ACC112 (cell line): ENCODE measurements around the gene SMCHD1.

Experiments used
- H2AFZ ChIP-seq: fragments of 200-600 bp; sonication (generic); one replicate; pipeline ENCODE4 v1.6.0; 2017; ENCODE audit warnings: antibody characterized with exemption, low read length; ENCODE audit not compliant: unreplicated experiment
- H3K27ac ChIP-seq: fragments of 200-600 bp; sonication (generic); 2 replicates; pipeline ENCODE4 v1.5.1; 2014; ENCODE audit warnings: low read depth, mild to moderate bottlenecking, antibody characterized with exemption, low read length, moderate library complexity
- H3K27me3 ChIP-seq: fragments of 200-600 bp; sonication (generic); 2 replicates; pipeline ENCODE4 v1.6.1; 2014; ENCODE audit warnings: mild to moderate bottlenecking, antibody characterized with exemption, low read length, moderate library complexity, mixed read lengths; ENCODE audit not compliant: insufficient read depth
- H3K36me3 ChIP-seq: fragments of 200-600 bp; sonication (generic); 2 replicates; pipeline ENCODE4 v1.6.1; 2016; ENCODE audit warnings: mild to moderate bottlenecking, antibody characterized with exemption, low read length, moderate library complexity, mixed read lengths; ENCODE audit not compliant: insufficient read depth
- H3K4me1 ChIP-seq: fragments of 200-600 bp; sonication (generic); one replicate; pipeline ENCODE4 v1.6.1; 2016; ENCODE audit warnings: low read length, mixed read lengths; ENCODE audit not compliant: insufficient read depth, unreplicated experiment, control insufficient read depth
- H3K4me3 ChIP-seq: fragments of 200-600 bp; sonication (generic); 2 replicates; pipeline ENCODE4 v1.5.1; 2014; ENCODE audit warnings: mild to moderate bottlenecking, low read depth, low read length
- H3K79me2 ChIP-seq: fragments of 200-600 bp; sonication (generic); one replicate; pipeline ENCODE4 v1.6.0; 2016; ENCODE audit warnings: low read length; ENCODE audit not compliant: control insufficient read depth, unreplicated experiment, insufficient read depth

Gene SMCHD1

DNA sequence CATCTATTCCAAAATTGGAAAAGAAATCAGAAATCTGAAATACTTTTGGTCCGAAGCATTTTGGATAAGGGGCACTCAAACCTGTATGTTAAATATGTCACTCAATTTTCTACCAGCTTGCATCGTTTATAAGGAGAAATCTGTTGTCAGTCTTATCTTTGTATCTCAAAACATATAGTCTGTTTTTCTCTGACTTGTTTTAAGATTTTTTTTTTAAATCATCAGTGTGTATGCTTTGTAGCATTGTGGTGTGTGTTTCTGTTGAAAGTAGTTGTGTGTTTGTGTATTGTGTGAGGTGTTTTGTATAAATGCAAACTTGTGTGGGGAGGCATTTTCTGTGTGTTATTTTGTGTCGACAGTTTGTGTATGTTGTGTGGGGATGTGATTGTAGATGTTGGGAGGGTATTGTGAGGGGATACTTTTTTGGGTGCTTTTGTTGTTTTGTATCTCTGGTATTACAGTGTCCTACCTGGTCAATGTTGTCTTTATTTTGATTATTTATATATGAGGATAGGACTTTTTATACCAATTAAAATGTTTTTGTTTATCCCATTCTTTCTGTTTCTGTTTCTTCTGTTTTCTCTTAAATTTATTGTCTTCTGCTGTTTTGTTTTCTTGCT is 30.9 kb downstream of the SMCHD1 start:
- peaks cover 44% of the 10 kb centered on the region for H3K79me2 ChIP-seq
- no peak overlapping the region for H2AFZ ChIP-seq
- no peak overlapping the region for H3K27ac ChIP-seq
- H3K4me3 ChIP-seq, result no peak overlapping the region
- H3K36me3 ChIP-seq, result peaks cover 45% of the 10 kb centered on the region
- H3K4me1 ChIP-seq, result no peaks in the 10 kb centered on the region
- no peaks in the 10 kb centered on the region for H3K27me3 ChIP-seq

GRCh38 chr18:2687390-2688001 is 32.0 kb downstream of the SMCHD1 start:
- peaks cover 39% of the 10 kb centered on the region for H3K79me2 ChIP-seq

DNA sequence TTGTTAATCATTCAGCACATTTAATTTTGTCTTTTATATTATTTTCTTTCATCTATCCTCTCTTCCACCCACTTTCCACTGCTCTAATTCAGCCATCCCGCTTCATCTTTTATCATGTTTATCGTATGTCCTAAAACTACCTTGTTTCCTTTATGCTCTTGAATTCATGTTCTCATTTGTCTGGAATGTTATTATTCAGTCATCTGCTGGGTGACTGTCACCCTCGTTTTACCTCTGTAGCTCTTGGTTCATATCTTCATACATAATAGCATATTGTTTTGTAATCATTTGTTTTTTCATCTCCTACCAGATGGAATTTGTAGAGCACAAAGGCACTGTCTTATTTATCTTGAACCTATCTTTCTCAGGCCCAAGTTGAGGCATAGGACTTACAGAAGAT is 37.0 kb downstream of the SMCHD1 start:
- H3K36me3 ChIP-seq, result peaks cover 52% of the 10 kb centered on the region
- no peak overlapping the region for H2AFZ ChIP-seq
- H3K79me2 ChIP-seq, result peaks cover 5% of the 10 kb centered on the region
- H3K4me3 ChIP-seq, result no peak overlapping the region
- H3K27me3 ChIP-seq, result no peaks in the 10 kb centered on the region
- H3K27ac ChIP-seq, result no peak overlapping the region
- H3K4me1 ChIP-seq, result no peaks in the 10 kb centered on the region

More at GRCh38 chr18:2687390-2688001, 32.0 kb downstream of the SMCHD1 start:
- H3K4me3 ChIP-seq, result no peak overlapping the region
- no peaks in the 10 kb centered on the region for H3K4me1 ChIP-seq
- peaks cover 51% of the 10 kb centered on the region for H3K36me3 ChIP-seq
- no peak overlapping the region for H2AFZ ChIP-seq
- no peak overlapping the region for H3K27ac ChIP-seq
- H3K27me3 ChIP-seq, result no peaks in the 10 kb centered on the region

- Histone ChIP-seq H2AFZ (no peak overlapping the region), H3K79me2 (no peaks in the 10 kb centered on the region), H3K27me3 (no peaks in the 10 kb centered on the region), H3K4me3 (no peak overlapping the region), H3K36me3 (peaks cover 55% of the 10 kb centered on the region), H3K4me1 (no peaks in the 10 kb centered on the region), H3K27ac (no peak overlapping the region)
These were observed 41.7 kb downstream of the SMCHD1 start for GRCh38 chr18:2697184-2697583.

- no peaks in the 10 kb centered on the region for H3K79me2 ChIP-seq
- peaks cover 53% of the 10 kb centered on the region for H3K36me3 ChIP-seq
- no peaks in the 10 kb centered on the region for H3K4me1 ChIP-seq
- no peaks in the 10 kb centered on the region for H3K27me3 ChIP-seq
- H2AFZ ChIP-seq, result no peak overlapping the region
- H3K4me3 ChIP-seq, result no peak overlapping the region
- H3K27ac ChIP-seq, result no peak overlapping the region
These were observed 43.5 kb downstream of the SMCHD1 start for GRCh38 chr18:2699001-2699400.

GRCh38 chr18:2704541-2704940 is 49.0 kb downstream of the SMCHD1 start:
- Histone ChIP-seq H3K79me2 (peaks cover 2% of the 10 kb centered on the region), H2AFZ (no peak overlapping the region), H3K36me3 (peaks cover 42% of the 10 kb centered on the region)

GRCh38 chr18:2706903-2707302 is 51.4 kb downstream of the SMCHD1 start:
- Histone ChIP-seq H3K27ac (no peak overlapping the region), H3K79me2 (peaks cover 6% of the 10 kb centered on the region), H3K27me3 (no peaks in the 10 kb centered on the region), H3K4me1 (no peaks in the 10 kb centered on the region), H3K4me3 (no peak overlapping the region), H3K36me3 (peaks cover 39% of the 10 kb centered on the region), H2AFZ (no peak overlapping the region)

More at GRCh38 chr18:2704541-2704940, 49.0 kb downstream of the SMCHD1 start:
- Histone ChIP-seq H3K27ac (no peak overlapping the region), H3K4me3 (no peak overlapping the region), H3K27me3 (no peaks in the 10 kb centered on the region), H3K4me1 (no peaks in the 10 kb centered on the region)

- no peak overlapping the region for H3K27ac ChIP-seq
- no peak overlapping the region for H3K4me3 ChIP-seq
- no peaks in the 10 kb centered on the region for H3K27me3 ChIP-seq
- H3K36me3 ChIP-seq, result peaks cover 40% of the 10 kb centered on the region
- peaks cover 6% of the 10 kb centered on the region for H3K79me2 ChIP-seq
- no peaks in the 10 kb centered on the region for H3K4me1 ChIP-seq
- no peak overlapping the region for H2AFZ ChIP-seq
These were observed 52.1 kb downstream of the SMCHD1 start for GRCh38 chr18:2707551-2708168.

DNA sequence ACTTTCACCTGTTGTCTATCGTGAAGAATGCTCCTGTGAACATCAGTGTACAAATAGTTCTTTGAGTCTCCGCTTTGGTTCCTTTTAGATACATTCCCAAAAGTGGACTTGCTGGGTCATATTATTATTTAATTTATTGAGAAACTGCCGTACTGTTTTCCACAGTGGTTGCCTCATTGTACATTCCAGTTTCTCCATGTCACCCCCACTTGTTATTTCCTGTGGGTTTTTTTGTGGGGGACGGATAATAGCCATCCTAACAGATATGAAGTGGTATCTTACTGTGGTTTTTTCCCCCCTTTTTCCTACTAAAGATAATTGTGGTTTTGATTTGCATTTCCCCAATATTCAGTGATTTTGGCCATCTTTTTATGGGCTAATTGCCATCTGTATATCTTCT is 53.8 kb downstream of the SMCHD1 start:
- Histone ChIP-seq H3K4me1 (no peaks in the 10 kb centered on the region), H3K4me3 (no peak overlapping the region), H3K27me3 (no peaks in the 10 kb centered on the region), H3K27ac (no peak overlapping the region), H3K79me2 (peaks cover 12% of the 10 kb centered on the region), H2AFZ (no peak overlapping the region), H3K36me3 (peaks cover 37% of the 10 kb centered on the region)

DNA sequence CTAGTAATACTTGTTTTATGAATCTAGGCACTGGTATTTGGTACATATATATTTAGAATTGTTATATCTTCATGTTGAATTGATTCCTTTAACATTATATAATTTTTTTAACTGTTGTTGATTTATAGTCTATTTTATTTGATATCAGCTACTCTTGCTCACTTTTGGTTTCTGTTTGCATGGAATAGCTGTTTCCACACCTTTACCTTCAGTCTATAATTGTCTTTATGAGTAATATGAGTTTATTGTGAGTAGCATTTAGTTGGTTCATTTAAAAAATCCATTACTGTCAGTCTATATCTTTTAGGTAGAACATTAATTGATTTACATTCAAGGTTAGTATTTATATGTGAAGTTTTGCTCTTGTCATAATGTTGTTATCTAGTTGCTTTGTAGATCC is 58.6 kb downstream of the SMCHD1 start:
- H3K4me3 ChIP-seq, result no peak overlapping the region
- H2AFZ ChIP-seq, result no peak overlapping the region
- H3K4me1 ChIP-seq, result no peaks in the 10 kb centered on the region
- no peak overlapping the region for H3K27ac ChIP-seq
- peaks cover 46% of the 10 kb centered on the region for H3K36me3 ChIP-seq
- peaks cover 27% of the 10 kb centered on the region for H3K79me2 ChIP-seq
- H3K27me3 ChIP-seq, result no peaks in the 10 kb centered on the region

DNA sequence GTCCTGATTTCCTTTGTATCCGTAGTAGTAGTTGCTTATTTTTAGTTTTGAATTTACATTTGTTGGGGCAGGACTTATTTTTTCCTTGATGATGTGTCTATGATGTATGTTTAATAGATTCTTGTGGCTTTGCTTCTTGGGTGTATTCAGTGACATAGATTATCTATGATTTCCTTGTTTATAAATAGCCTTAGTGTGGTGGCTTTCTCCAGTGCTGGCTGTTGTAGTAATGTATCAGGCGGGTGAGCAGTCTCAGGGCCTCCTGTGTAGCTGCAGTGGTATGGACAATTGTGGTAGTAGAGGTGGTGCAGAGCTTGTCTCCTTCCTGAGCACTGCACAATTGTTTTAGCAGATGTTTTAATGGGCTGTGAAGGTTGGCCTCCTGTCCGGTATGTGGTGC is 60.5 kb downstream of the SMCHD1 start:
- H3K79me2 ChIP-seq, result peaks cover 20% of the 10 kb centered on the region
- H2AFZ ChIP-seq, result no peak overlapping the region
- H3K27me3 ChIP-seq, result no peaks in the 10 kb centered on the region
- no peak overlapping the region for H3K4me3 ChIP-seq
- H3K36me3 ChIP-seq, result peaks cover 37% of the 10 kb centered on the region
- H3K4me1 ChIP-seq, result no peaks in the 10 kb centered on the region
- H3K27ac ChIP-seq, result no peak overlapping the region
